ENCODE measurements around the gene ZFR. TPM values are rescaled to one million over a fixed set of nuclear protein-coding genes. Genes with fewer than 3 reads are reported as not detected.

Gene ZFR
- polyA plus RNA-seq, 3 donors: 29.8 to 81.8 (median 62.3) TPM

DNA sequence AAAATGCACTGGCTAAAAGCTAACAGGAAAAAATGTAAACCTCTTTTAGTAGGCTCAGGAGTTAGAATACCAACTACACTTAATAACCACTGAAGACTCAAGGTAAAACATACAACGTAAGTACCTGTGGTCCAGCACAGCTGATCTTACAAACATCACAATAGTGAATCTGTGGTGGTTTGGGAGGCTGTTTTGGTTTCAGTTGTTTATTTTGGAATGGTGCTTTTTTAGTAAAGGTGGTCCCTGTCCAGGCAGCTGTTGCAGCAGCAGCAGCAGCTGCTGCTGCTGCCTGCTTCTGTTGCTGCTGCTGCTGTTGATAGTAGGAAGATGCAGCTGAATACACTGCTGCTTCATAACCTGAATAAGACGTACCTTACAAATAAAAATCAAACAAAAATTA lies 37.9 kb downstream of the ZFR start:
- H3K4me1 ChIP-seq (ENCODE audit: control insufficient read depth in 1 of 2, insufficient read depth in 2 of 2, low read length in 2 of 2): no peaks in the 10 kb centered on the region

DNA sequence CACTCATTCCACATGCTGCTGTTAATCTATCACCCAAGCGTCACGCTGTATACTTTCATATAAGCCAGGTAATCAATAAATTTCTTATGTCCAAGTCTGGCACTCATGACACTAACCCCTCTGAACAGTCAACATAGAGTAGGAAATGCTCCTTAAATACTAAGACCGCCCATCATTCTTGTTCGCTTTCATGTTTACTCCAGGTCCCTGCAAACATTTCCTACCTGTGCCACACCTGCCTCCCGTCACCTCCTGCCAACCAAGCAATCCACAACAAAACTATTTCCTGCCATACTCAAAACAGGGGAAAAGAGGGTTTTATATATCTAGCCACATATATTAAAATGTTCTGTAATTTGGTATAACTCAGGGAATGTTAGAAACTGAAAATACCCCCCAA lies 39.0 kb downstream of the ZFR start:
- no peak for DNase-seq
- Histone ChIP-seq H3K9me3 (replicated peaks in 1 of 2; ENCODE audit: control insufficient read depth in 1 of 2, insufficient read depth in 1 of 2, low read length in 2 of 2) (no peaks in the 10 kb centered on the region), H3K9ac (ENCODE audit: insufficient read depth, low read length, poor library complexity, severe bottlenecking) (no peak overlapping the region), H3K4me3 (replicated peaks in 1 of 3; ENCODE audit: low read depth in 2 of 3, low read length in 3 of 3) (no peak overlapping the region), H3K36me3 (replicated peaks in 1 of 2; ENCODE audit: control insufficient read depth in 1 of 2, insufficient read depth in 2 of 2, low read length in 2 of 2) (peaks cover 99 to 100% of the 10 kb centered on the region in 2 donors), H3K27ac (ENCODE audit: low read depth in 1 of 2, low read length in 2 of 2) (no peak overlapping the region), H3K27me3 (ENCODE audit: control insufficient read depth in 2 of 2, insufficient read depth in 2 of 2, low read length in 2 of 2) (no peaks in the 10 kb centered on the region), H3K79me2 (ENCODE audit: insufficient read depth, low read length) (peaks cover 13% of the 10 kb centered on the region), H2AFZ (ENCODE audit: insufficient read depth, low read depth, low read length, poor library complexity, severe bottlenecking) (no peak overlapping the region), H3K4me2 (replicated peaks; ENCODE audit: extremely low read depth, low read length, poor library complexity, severe bottlenecking) (no peak overlapping the region), H3K4me1 (ENCODE audit: control insufficient read depth in 1 of 2, insufficient read depth in 2 of 2, low read length in 2 of 2) (no peaks in the 10 kb centered on the region), H4K20me1 (ENCODE audit: insufficient read depth, low read length) (peaks cover 13% of the 10 kb centered on the region)
- 100% methylated on average over 1 of the region's 5 CpGs for WGBS (ENCODE audit: insufficient coverage)
- H3K4me3 Mint-ChIP-seq: no peak overlapping the region
- H3K27me3 Mint-ChIP-seq (ENCODE audit: low read depth in 3 of 3): no peaks in the 10 kb centered on the region
- no peaks in the 10 kb centered on the region for H3K4me1 Mint-ChIP-seq
- peak overlapping the region in 2 of 7 donors; percentile 63 to 74 for H3K27ac Mint-ChIP-seq
- no peaks in the 10 kb centered on the region for H3K9me3 Mint-ChIP-seq
- TF ChIP-seq, protein P1, sequence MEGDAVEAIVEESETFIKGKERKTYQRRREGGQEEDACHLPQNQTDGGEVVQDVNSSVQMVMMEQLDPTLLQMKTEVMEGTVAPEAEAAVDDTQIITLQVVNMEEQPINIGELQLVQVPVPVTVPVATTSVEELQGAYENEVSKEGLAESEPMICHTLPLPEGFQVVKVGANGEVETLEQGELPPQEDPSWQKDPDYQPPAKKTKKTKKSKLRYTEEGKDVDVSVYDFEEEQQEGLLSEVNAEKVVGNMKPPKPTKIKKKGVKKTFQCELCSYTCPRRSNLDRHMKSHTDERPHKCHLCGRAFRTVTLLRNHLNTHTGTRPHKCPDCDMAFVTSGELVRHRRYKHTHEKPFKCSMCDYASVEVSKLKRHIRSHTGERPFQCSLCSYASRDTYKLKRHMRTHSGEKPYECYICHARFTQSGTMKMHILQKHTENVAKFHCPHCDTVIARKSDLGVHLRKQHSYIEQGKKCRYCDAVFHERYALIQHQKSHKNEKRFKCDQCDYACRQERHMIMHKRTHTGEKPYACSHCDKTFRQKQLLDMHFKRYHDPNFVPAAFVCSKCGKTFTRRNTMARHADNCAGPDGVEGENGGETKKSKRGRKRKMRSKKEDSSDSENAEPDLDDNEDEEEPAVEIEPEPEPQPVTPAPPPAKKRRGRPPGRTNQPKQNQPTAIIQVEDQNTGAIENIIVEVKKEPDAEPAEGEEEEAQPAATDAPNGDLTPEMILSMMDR (IDR thresholded peaks at IDR 0.05): no peak
- intact Hi-C loops (cut with micrococcal nuclease): no loop called here
- peaks cover 86 to 88% of the 10 kb centered on the region in 2 donors for H3K36me3 Mint-ChIP-seq

More for the DNA sequence above, 37.9 kb downstream of the ZFR start:
- peaks cover 80 to 86% of the 10 kb centered on the region in 2 donors for H3K36me3 Mint-ChIP-seq
- H3K9ac ChIP-seq (ENCODE audit: insufficient read depth, low read length, poor library complexity, severe bottlenecking): no peak overlapping the region
- intact Hi-C loops (cut with micrococcal nuclease): no loop called here
- no peak overlapping the region for H3K27ac ChIP-seq (ENCODE audit: low read depth in 1 of 2, low read length in 2 of 2)
- H3K4me2 ChIP-seq (replicated peaks; ENCODE audit: extremely low read depth, low read length, poor library complexity, severe bottlenecking): no peak overlapping the region
- H3K27me3 ChIP-seq (ENCODE audit: control insufficient read depth in 2 of 2, insufficient read depth in 2 of 2, low read length in 2 of 2): no peaks in the 10 kb centered on the region
- no peaks in the 10 kb centered on the region for H3K9me3 ChIP-seq (replicated peaks in 1 of 2; ENCODE audit: control insufficient read depth in 1 of 2, insufficient read depth in 1 of 2, low read length in 2 of 2)
- DNase-seq: no peak
- H3K27ac Mint-ChIP-seq: peak overlapping the region in 1 of 7 donors; percentile 14
- no peaks in the 10 kb centered on the region for H3K27me3 Mint-ChIP-seq (ENCODE audit: low read depth in 3 of 3)
- TF ChIP-seq, protein P1 (IDR thresholded peaks at IDR 0.05): no peak
- H3K79me2 ChIP-seq (ENCODE audit: insufficient read depth, low read length): peaks cover 21% of the 10 kb centered on the region
- H3K4me3 ChIP-seq (replicated peaks in 1 of 3; ENCODE audit: low read depth in 2 of 3, low read length in 3 of 3): no peak overlapping the region
- no peak overlapping the region for H3K4me3 Mint-ChIP-seq
- no peaks in the 10 kb centered on the region for H3K9me3 Mint-ChIP-seq
- WGBS (ENCODE audit: insufficient coverage): no CpG with 5 or more reads among the region's 2 CpGs
- H2AFZ ChIP-seq (ENCODE audit: insufficient read depth, low read depth, low read length, poor library complexity, severe bottlenecking): no peak overlapping the region
- H3K36me3 ChIP-seq (replicated peaks in 1 of 2; ENCODE audit: control insufficient read depth in 1 of 2, insufficient read depth in 2 of 2, low read length in 2 of 2): peaks cover 93 to 100% of the 10 kb centered on the region in 2 donors
- no peaks in the 10 kb centered on the region for H3K4me1 Mint-ChIP-seq
- H4K20me1 ChIP-seq (ENCODE audit: insufficient read depth, low read length): peaks cover 17% of the 10 kb centered on the region

Measured in CD14-positive monocyte (primary cell).